Endothelial cell of umbilical vein (primary cell): ENCODE results near the gene SPSB1.

ENCODE experiments used
- EZH2 ChIP-seq: IDR thresholded peaks from 2 replicates; pipeline ENCODE4 v1.6.1; 2012; ENCODE audit warnings: borderline replicate concordance, low read depth, mild to moderate bottlenecking, moderate library complexity, low read length, inconsistent platforms; ENCODE audit not compliant: severe bottlenecking
- FOS ChIP-seq: IDR thresholded peaks from 2 replicates; pipeline ENCODE4 v1.6.1; 2011; ENCODE audit warnings: mild to moderate bottlenecking, low read length, moderate library complexity, borderline replicate concordance; ENCODE audit not compliant: insufficient read depth
- GATA2 ChIP-seq: IDR thresholded peaks from 2 replicates; pipeline ENCODE4 v1.7.0; 2011; ENCODE audit warnings: low read depth, mild to moderate bottlenecking, moderate library complexity, mixed read lengths, low read length; ENCODE audit not compliant: insufficient read length, insufficient read depth
- JUN ChIP-seq: IDR thresholded peaks from 2 replicates; pipeline ENCODE4 v1.6.1; 2011; ENCODE audit warnings: borderline replicate concordance, low read depth; ENCODE audit not compliant: insufficient read length, insufficient read depth
- MYC ChIP-seq: IDR thresholded peaks from one replicate; pipeline ENCODE4 v1.6.1; 2011; ENCODE audit warnings: mild to moderate bottlenecking, low read depth, low read length
- POLR2A ChIP-seq: IDR thresholded peaks from 2 replicates; pipeline ENCODE4 v1.6.1; 2012; ENCODE audit warnings: low read depth, mild to moderate bottlenecking, control low read depth, low read length
- POLR2AphosphoS5 ChIP-seq: IDR thresholded peaks from 2 replicates; pipeline ENCODE4 v1.6.1; 2012; ENCODE audit warnings: low read depth, mild to moderate bottlenecking, control low read depth, low read length, moderate library complexity; ENCODE audit not compliant: insufficient read depth
- TF ChIP-seq, protein P1 (sequence below), 2 donors: IDR thresholded peaks; 1 replicate in 1 of 2; 2 replicates in 1 of 2; pipeline ENCODE4 v1.5.1; 2011; ENCODE audit warnings: low read length in 2 of 2, mild to moderate bottlenecking in 2 of 2, moderate library complexity in 2 of 2, control low read depth in 1 of 2, inconsistent platforms in 1 of 2, low read depth in 1 of 2; ENCODE audit not compliant: insufficient read depth in 1 of 2; ENCODE audit errors: extremely low read depth in 1 of 2
- TF ChIP-seq, protein P2 (sequence below): IDR thresholded peaks from 2 replicates; pipeline ENCODE4 v1.6.1; 2011; ENCODE audit not compliant: insufficient read depth, insufficient read length

DNA sequence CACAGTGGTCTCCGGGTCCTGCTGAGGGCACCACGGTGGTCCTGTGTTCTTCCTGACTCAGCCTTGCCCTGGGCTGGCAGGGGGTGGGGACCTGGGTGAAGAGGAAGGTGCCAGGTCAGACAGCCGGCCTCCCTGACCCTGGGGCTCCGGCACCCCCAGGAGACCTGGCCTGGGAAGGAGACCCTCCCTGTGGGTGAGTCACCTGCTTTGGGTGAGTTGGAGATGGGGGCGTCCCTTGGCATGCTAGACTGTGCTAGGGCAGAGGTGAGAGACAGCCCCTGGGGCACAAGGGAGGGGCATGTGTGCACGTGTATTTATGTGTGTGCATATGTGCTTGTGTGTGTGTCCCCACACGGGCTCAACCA is 23.4 kb downstream of the SPSB1 start:
- TF ChIP-seq, protein P1, sequence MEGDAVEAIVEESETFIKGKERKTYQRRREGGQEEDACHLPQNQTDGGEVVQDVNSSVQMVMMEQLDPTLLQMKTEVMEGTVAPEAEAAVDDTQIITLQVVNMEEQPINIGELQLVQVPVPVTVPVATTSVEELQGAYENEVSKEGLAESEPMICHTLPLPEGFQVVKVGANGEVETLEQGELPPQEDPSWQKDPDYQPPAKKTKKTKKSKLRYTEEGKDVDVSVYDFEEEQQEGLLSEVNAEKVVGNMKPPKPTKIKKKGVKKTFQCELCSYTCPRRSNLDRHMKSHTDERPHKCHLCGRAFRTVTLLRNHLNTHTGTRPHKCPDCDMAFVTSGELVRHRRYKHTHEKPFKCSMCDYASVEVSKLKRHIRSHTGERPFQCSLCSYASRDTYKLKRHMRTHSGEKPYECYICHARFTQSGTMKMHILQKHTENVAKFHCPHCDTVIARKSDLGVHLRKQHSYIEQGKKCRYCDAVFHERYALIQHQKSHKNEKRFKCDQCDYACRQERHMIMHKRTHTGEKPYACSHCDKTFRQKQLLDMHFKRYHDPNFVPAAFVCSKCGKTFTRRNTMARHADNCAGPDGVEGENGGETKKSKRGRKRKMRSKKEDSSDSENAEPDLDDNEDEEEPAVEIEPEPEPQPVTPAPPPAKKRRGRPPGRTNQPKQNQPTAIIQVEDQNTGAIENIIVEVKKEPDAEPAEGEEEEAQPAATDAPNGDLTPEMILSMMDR (IDR thresholded peaks at IDR 0.05; ENCODE audit: extremely low read depth in 1 of 2, insufficient read depth in 1 of 2, low read depth in 1 of 2, low read length in 2 of 2): no peak
- TF ChIP-seq EZH2 (no peak), POLR2AphosphoS5 (no peak), MYC (no peak), POLR2A (no peak), FOS (no peak), JUN (no peak), GATA2 (no peak)
- TF ChIP-seq, protein P2, sequence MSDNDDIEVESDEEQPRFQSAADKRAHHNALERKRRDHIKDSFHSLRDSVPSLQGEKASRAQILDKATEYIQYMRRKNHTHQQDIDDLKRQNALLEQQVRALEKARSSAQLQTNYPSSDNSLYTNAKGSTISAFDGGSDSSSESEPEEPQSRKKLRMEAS: no peak
